HepG2 (cell line): ENCODE data around the gene SYNJ2. TPM values are rescaled to one million over a fixed set of nuclear protein-coding genes. Genes with fewer than 3 reads are reported as not detected.

Experiments used
- ESRRA ChIP-seq: sonication (generic); formaldehyde crosslinking; IDR thresholded peaks from 2 replicates; pipeline ENCODE4 v1.5.1; 2020; ENCODE audit warnings: mild to moderate bottlenecking, low read depth, missing genetic modification reagents
- FOXP4 ChIP-seq: sonication (generic); formaldehyde crosslinking; IDR thresholded peaks from 2 replicates; pipeline ENCODE4 v1.4.0; 2020; ENCODE audit warnings: missing genetic modification reagents
- HBP1 ChIP-seq: IDR thresholded peaks from 2 replicates; pipeline ENCODE4 v1.6.1; 2016; ENCODE audit warnings: low read depth, control low read depth
- HMGXB4 ChIP-seq, 2 experiments: sonication (generic) in 1 of 2; formaldehyde crosslinking in 1 of 2; IDR thresholded peaks; 2 replicates each; pipeline versions ENCODE4 v1.4.0 to v1.6.1; 2018 to 2020; ENCODE audit warnings: missing genetic modification reagents in 2 of 2, borderline replicate concordance in 1 of 2, low read depth in 1 of 2, mild to moderate bottlenecking in 1 of 2, missing biosample characterization in 1 of 2
- KDM4B ChIP-seq: sonication (generic); formaldehyde crosslinking; IDR thresholded peaks from 2 replicates; pipeline ENCODE4 v1.4.0; 2020; ENCODE audit warnings: missing genetic modification reagents
- PBX3 ChIP-seq: sonication (generic); formaldehyde crosslinking; IDR thresholded peaks from 2 replicates; pipeline ENCODE4 v1.8.1; 2023; ENCODE audit warnings: missing genetic modification reagents, inconsistent platforms, borderline replicate concordance
- RCOR2 ChIP-seq: IDR thresholded peaks from 2 replicates; pipeline ENCODE4 v1.6.1; 2016; ENCODE audit warnings: missing biosample characterization, missing genetic modification reagents
- ZEB1 ChIP-seq: IDR thresholded peaks from 2 replicates; pipeline ENCODE4 v1.6.1; 2012; ENCODE audit warnings: mild to moderate bottlenecking, low read depth, inconsistent platforms; ENCODE audit not compliant: insufficient replicate concordance
- ZNF18 ChIP-seq: sonication (generic); formaldehyde crosslinking; IDR thresholded peaks from 2 replicates; pipeline ENCODE4 v1.8.0; 2022; ENCODE audit warnings: mild to moderate bottlenecking, missing genetic modification reagents; ENCODE audit not compliant: insufficient replicate concordance
- ZNF251 ChIP-seq: sonication (generic); formaldehyde crosslinking; IDR thresholded peaks from 2 replicates; pipeline ENCODE4 v1.9.0; 2021; ENCODE audit warnings: mild to moderate bottlenecking, missing genetic modification reagents
- ZNF329 ChIP-seq: sonication (generic); formaldehyde crosslinking; IDR thresholded peaks from 2 replicates; pipeline ENCODE4 v1.9.0; 2021; ENCODE audit warnings: low read depth, mild to moderate bottlenecking, missing genetic modification reagents
- ZNF33B ChIP-seq: sonication (generic); formaldehyde crosslinking; IDR thresholded peaks from 2 replicates; pipeline ENCODE4 v1.5.1; 2020; ENCODE audit warnings: mild to moderate bottlenecking, missing genetic modification reagents
- ZNF652 ChIP-seq: IDR thresholded peaks from 2 replicates; pipeline ENCODE4 v1.6.1; 2016; ENCODE audit warnings: low read depth, borderline replicate concordance
- ZNF672 ChIP-seq: sonication (generic); formaldehyde crosslinking; IDR thresholded peaks from 2 replicates; pipeline ENCODE4 v1.8.1; 2022; ENCODE audit warnings: missing genetic modification reagents
- ZNF775 ChIP-seq: sonication (generic); formaldehyde crosslinking; IDR thresholded peaks from 2 replicates; pipeline ENCODE4 v1.4.0; 2020; ENCODE audit warnings: missing genetic modification reagents, mild to moderate bottlenecking, moderate library complexity, borderline replicate concordance
- ZNF839 ChIP-seq: sonication (generic); formaldehyde crosslinking; IDR thresholded peaks from 2 replicates; pipeline ENCODE4 v1.4.0; 2020; ENCODE audit warnings: missing genetic modification reagents, mild to moderate bottlenecking, borderline replicate concordance
- polyA plus RNA-seq, 8 experiments: library from polyadenylated mRNA; depleted of rRNA in 3 of 8; stranded (reverse) in 7 of 8; unstranded in 1 of 8; fragments of >200 nt; fragmentation: Illumina TruSeq in 4 of 8; extraction: Trizol in 4 of 8; gene quantifications; 2 replicates each; pipeline versions ENCODE4 v1.2.1 to v1.2.3, GENCODE V29; 2011 to 2016; ENCODE audit warnings: low read depth in 4 of 8, missing spikeins in 1 of 8, mixed read lengths in 1 of 8; ENCODE audit not compliant: insufficient read depth in 1 of 8
- total RNA-seq, 5 experiments: library from RNA; depleted of rRNA; stranded (reverse); fragments of >200 nt; fragmentation: Illumina TruSeq; extraction: Trizol; gene quantifications; 2 replicates each; pipeline ENCODE4 v1.2.3, GENCODE V29; 2016; ENCODE audit warnings: low read depth in 1 of 5
- TF ChIP-seq, protein P1 (sequence below): sonication (generic); formaldehyde crosslinking; conservative IDR thresholded peaks from 2 replicates; pipeline ENCODE4 v1.4.0; 2020; ENCODE audit warnings: missing genetic modification reagents

Gene SYNJ2
- total and polyA plus RNA-seq, 2 of the 13 experiments (the other 11 are each of a cell fraction or from before 2014, with no cell fraction given) = 39.1 to 57.6 TPM

GRCh38 chr6:158014505-158015187 is 33.0 kb downstream of the SYNJ2 start (continued):
- TF ChIP-seq ZNF18 (CRISPR knock-in tag) (no peak), ZNF672 (CRISPR knock-in tag) (no peak), ZNF652 (CRISPR knock-in tag) (no peak; the same call in 1 of the 2 replicates), ZNF839 (CRISPR knock-in tag) (peak; percentile 39; the same call in 1 of the 2 replicates), ZNF329 (CRISPR knock-in tag) (no peak), HMGXB4 (CRISPR knock-in tag; IDR thresholded peaks at IDR 0.05; ENCODE audit: borderline replicate concordance in 1 of 2, low read depth in 1 of 2) (0 out of 4 replicates have a peak, but pooled peaks of 1 of the 2 experiments have one; percentile 47), KDM4B (CRISPR knock-in tag) (0 out of 2 replicates have a peak, but pooled peaks have one; percentile 38), ZNF33B (peak; percentile 23; the same call in 1 of the 2 replicates), ZNF775 (CRISPR knock-in tag) (no peak), ZNF251 (CRISPR knock-in tag) (no peak), ZEB1 (peak; percentile 82), HBP1 (CRISPR knock-in tag) (peak; percentile 36; the same call in 1 of the 2 replicates), FOXP4 (CRISPR knock-in tag) (peak; percentile 85), ESRRA (CRISPR knock-in tag) (peak; percentile 53; the same call in 1 of the 2 replicates), RCOR2 (peak; percentile 83; the same call in 1 of the 2 replicates), PBX3 (CRISPR knock-in tag) (no peak)
- TF ChIP-seq, protein P1, sequence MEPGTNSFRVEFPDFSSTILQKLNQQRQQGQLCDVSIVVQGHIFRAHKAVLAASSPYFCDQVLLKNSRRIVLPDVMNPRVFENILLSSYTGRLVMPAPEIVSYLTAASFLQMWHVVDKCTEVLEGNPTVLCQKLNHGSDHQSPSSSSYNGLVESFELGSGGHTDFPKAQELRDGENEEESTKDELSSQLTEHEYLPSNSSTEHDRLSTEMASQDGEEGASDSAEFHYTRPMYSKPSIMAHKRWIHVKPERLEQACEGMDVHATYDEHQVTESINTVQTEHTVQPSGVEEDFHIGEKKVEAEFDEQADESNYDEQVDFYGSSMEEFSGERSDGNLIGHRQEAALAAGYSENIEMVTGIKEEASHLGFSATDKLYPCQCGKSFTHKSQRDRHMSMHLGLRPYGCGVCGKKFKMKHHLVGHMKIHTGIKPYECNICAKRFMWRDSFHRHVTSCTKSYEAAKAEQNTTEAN (CRISPR knock-in tag) = peak; percentile 70; the same call in 1 of the 2 replicates
